Coronary artery (tissue), 2 donors: ENCODE results near the gene TNFSF4.

Experiments used
- DNase-seq: peaks from one replicate; pipeline ENCODE4 v3.0.0-alpha.2; 2017; ENCODE audit warnings: low spot score
- H3K27ac ChIP-seq, 2 donors: fragments of 200-600 bp; sonication (generic); one replicate each; pipeline ENCODE4 v1.5.1; 2016 to 2019
- H3K4me3 ChIP-seq: fragments of 200-600 bp; sonication (generic); 2 replicates; pipeline ENCODE4 v1.5.1; 2016; ENCODE audit warnings: mild to moderate bottlenecking, moderate library complexity
- TF ChIP-seq, protein P1 (sequence below): fragments of 200-600 bp; sonication (generic); IDR thresholded peaks from one replicate; pipeline ENCODE4 v1.5.1; 2019; ENCODE audit warnings: antibody characterized with exemption

Gene TNFSF4

GRCh38 chr1:173137107-173137706 lies 69.9 kb downstream of the TNFSF4 start:
- DNase-seq, result no peak
- Histone ChIP-seq H3K27ac (no peak overlapping the region), H3K4me3 (no peak overlapping the region)
- TF ChIP-seq, protein P1, sequence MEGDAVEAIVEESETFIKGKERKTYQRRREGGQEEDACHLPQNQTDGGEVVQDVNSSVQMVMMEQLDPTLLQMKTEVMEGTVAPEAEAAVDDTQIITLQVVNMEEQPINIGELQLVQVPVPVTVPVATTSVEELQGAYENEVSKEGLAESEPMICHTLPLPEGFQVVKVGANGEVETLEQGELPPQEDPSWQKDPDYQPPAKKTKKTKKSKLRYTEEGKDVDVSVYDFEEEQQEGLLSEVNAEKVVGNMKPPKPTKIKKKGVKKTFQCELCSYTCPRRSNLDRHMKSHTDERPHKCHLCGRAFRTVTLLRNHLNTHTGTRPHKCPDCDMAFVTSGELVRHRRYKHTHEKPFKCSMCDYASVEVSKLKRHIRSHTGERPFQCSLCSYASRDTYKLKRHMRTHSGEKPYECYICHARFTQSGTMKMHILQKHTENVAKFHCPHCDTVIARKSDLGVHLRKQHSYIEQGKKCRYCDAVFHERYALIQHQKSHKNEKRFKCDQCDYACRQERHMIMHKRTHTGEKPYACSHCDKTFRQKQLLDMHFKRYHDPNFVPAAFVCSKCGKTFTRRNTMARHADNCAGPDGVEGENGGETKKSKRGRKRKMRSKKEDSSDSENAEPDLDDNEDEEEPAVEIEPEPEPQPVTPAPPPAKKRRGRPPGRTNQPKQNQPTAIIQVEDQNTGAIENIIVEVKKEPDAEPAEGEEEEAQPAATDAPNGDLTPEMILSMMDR, result no peak

DNA sequence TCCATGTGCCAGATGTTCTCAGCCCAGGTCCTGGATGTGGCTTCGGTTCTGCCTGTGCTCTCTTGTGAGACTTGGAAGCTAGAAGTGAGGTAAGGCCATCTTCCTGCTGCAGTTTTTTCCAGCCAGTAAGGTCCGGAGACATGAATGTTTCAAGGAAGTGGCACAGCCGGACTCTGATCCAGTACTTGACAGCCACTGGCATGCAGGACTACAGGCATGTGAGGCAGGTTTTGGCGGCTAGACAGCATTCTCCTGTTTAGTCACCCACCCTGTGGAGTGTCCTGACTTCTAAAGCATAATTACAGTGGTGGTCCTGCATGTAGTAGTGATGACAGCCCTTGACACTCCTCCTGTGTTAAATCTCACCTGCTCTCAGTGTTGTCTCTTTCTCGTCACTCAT lies 72.3 kb downstream of the TNFSF4 start:
- Histone ChIP-seq H3K27ac (no peak overlapping the region), H3K4me3 (no peak overlapping the region)
- TF ChIP-seq, protein P1, result no peak
- no peak for DNase-seq

DNA sequence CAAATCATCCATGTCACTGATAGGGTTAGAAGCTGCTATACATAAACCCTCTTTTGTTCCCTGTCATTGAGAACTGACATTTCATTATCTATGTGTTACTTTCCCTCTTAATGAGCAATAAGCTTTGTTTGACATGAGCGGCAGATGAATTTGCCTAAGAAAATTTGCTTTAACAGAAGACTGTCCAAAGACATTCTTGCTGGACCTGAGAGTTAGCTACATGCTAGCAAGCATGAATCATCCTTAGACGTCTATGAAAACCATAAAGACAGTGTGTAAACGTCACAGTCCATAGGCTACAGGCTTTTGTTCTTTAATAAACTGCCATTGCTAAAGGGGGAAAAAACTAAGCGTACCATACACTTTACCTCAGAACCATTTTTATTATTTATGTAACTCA lies 73.1 kb downstream of the TNFSF4 start:
- DNase-seq, result no peak
- no peak overlapping the region for H3K4me3 ChIP-seq
- H3K27ac ChIP-seq, result no peak overlapping the region
- TF ChIP-seq, protein P1, result no peak
